Suprapubic skin (tissue), 4 donors: ENCODE measurements around the gene TCERG1L.

ENCODE experiments used
- CTCF ChIP-seq, 2 donors: fragments of 200-600 bp in 1 of 2; fragments of 450-650 bp in 1 of 2; sonication (generic) in 1 of 2; IDR thresholded peaks; one replicate each; pipeline ENCODE4 v1.5.1; 2016 to 2019; ENCODE audit warnings: antibody characterized with exemption in 2 of 2, mild to moderate bottlenecking in 1 of 2, moderate library complexity in 1 of 2
- EP300 ChIP-seq: sonication (generic); formaldehyde crosslinking; IDR thresholded peaks from one replicate; pipeline ENCODE4 v1.6.1; 2017; ENCODE audit warnings: antibody characterized with exemption
- POLR2A ChIP-seq, 2 donors: fragments of 450-650 bp; IDR thresholded peaks; one replicate each; pipeline ENCODE4 v1.6.1; 2017; ENCODE audit warnings: antibody characterized with exemption in 2 of 2, mild to moderate bottlenecking in 2 of 2, moderate library complexity in 2 of 2
- POLR2AphosphoS5 ChIP-seq, 3 donors: sonication (generic); formaldehyde crosslinking; IDR thresholded peaks; one replicate each; pipeline ENCODE4 v1.6.1; 2017; ENCODE audit warnings: antibody characterized with exemption in 3 of 3

DNA sequence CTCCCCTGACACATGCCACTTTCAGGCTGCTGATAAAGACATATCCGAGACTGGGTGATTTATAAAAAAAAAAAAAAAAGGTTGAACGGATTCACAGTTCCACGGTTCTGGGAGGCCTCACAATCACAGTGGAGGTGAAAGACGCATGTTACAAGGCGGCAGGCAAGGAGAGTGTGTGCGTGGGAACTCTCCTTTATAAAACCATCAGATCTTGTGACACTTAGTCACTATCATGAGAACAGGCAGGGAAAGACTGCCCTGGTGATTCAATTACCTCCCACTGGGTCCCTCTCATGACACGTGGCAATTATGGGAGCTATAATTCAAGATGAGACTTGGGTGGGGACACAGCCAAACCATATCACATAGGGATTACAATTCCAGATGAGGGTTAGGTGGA, 181.5 kb downstream of the TCERG1L start:
- no peak for TF ChIP-seq CTCF (IDR thresholded peaks at IDR 0.05)
- TF ChIP-seq POLR2AphosphoS5 (IDR thresholded peaks at IDR 0.05) = no peak
- no peak for TF ChIP-seq EP300
- no peak for TF ChIP-seq POLR2A (IDR thresholded peaks at IDR 0.05)
